ENCODE results near the gene NEGR1. TPM values are rescaled to one million over a fixed set of nuclear protein-coding genes. Genes with fewer than 3 reads are reported as not detected.

Gene NEGR1
- total and polyA plus RNA-seq, 2 experiments from 2014 or later, result 0.57 to 0.94 TPM

DNA sequence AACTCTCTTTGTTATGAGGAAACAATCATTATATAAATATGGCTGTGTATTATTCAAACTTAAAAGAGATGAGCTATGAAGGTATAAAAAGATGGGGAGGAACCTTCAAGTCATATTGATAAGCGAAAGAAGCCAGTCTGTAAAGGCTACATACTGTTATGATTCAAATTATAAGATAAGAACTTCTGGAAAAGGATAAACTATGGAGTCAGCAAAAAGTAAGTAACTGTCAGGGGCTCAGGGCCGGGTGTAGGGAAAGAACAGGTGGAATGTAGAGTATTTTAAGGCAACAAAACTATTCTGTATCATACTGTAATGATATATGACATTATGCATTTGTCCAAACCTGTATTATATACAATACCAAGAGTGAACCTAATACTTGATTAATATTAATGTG lies 628.4 kb downstream of the NEGR1 start (continued):
- TF ChIP-seq, protein P1, sequence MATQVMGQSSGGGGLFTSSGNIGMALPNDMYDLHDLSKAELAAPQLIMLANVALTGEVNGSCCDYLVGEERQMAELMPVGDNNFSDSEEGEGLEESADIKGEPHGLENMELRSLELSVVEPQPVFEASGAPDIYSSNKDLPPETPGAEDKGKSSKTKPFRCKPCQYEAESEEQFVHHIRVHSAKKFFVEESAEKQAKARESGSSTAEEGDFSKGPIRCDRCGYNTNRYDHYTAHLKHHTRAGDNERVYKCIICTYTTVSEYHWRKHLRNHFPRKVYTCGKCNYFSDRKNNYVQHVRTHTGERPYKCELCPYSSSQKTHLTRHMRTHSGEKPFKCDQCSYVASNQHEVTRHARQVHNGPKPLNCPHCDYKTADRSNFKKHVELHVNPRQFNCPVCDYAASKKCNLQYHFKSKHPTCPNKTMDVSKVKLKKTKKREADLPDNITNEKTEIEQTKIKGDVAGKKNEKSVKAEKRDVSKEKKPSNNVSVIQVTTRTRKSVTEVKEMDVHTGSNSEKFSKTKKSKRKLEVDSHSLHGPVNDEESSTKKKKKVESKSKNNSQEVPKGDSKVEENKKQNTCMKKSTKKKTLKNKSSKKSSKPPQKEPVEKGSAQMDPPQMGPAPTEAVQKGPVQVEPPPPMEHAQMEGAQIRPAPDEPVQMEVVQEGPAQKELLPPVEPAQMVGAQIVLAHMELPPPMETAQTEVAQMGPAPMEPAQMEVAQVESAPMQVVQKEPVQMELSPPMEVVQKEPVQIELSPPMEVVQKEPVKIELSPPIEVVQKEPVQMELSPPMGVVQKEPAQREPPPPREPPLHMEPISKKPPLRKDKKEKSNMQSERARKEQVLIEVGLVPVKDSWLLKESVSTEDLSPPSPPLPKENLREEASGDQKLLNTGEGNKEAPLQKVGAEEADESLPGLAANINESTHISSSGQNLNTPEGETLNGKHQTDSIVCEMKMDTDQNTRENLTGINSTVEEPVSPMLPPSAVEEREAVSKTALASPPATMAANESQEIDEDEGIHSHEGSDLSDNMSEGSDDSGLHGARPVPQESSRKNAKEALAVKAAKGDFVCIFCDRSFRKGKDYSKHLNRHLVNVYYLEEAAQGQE (IDR thresholded peaks at IDR 0.05; ENCODE audit: unreplicated experiment), result no peak
- TF ChIP-seq EZH2phosphoT487 (IDR thresholded peaks at IDR 0.05; ENCODE audit: unreplicated experiment) (no peak), ETS1 (IDR thresholded peaks at IDR 0.05) (no peak), ZNF331 (CRISPR knock-in tag; IDR thresholded peaks at IDR 0.05; ENCODE audit: low read depth) (no peak), CREB1 (CRISPR knock-in tag; IDR thresholded peaks at IDR 0.05; ENCODE audit: low read depth) (no peak)

DNA sequence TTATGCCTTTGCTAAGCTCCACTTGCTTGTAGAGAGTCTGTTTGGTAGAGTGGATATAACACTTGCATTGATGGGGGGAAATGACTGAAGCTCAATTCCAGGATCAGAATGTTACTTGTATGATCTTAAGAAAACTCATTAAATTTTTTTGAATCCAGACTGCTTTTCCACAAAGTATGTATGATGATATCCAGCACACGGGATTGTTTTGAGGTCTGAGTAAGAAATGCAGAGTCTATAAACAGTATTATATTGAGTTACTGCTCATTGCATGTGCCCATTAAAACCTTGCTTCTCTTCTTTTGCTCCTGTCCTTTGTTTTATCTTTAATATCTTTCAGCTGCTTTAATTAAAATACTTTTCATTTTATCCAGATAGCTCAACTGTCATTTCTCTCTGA lies 631.1 kb downstream of the NEGR1 start:
- ATAC-seq, result no peak
- TF ChIP-seq EZH2 (IDR thresholded peaks at IDR 0.05; ENCODE audit: low read depth, unreplicated experiment) (no peak), EZH2phosphoT487 (IDR thresholded peaks at IDR 0.05; ENCODE audit: unreplicated experiment) (no peak), CREB1 (CRISPR knock-in tag; IDR thresholded peaks at IDR 0.05; ENCODE audit: low read depth) (no peak), ZNF331 (CRISPR knock-in tag; IDR thresholded peaks at IDR 0.05; ENCODE audit: low read depth) (no peak)
- TF ChIP-seq, protein P2, sequence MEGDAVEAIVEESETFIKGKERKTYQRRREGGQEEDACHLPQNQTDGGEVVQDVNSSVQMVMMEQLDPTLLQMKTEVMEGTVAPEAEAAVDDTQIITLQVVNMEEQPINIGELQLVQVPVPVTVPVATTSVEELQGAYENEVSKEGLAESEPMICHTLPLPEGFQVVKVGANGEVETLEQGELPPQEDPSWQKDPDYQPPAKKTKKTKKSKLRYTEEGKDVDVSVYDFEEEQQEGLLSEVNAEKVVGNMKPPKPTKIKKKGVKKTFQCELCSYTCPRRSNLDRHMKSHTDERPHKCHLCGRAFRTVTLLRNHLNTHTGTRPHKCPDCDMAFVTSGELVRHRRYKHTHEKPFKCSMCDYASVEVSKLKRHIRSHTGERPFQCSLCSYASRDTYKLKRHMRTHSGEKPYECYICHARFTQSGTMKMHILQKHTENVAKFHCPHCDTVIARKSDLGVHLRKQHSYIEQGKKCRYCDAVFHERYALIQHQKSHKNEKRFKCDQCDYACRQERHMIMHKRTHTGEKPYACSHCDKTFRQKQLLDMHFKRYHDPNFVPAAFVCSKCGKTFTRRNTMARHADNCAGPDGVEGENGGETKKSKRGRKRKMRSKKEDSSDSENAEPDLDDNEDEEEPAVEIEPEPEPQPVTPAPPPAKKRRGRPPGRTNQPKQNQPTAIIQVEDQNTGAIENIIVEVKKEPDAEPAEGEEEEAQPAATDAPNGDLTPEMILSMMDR (conservative IDR thresholded peaks at IDR 0.05; ENCODE audit: low read depth in 2 of 2), result no peak
- TF ChIP-seq, protein P1 (IDR thresholded peaks at IDR 0.05; ENCODE audit: unreplicated experiment), result no peak
- H3K27me3 Mint-ChIP-seq (ENCODE audit: insufficient read depth, low read depth, poor library complexity), result no peaks in the 10 kb centered on the region

More for the DNA sequence above, 631.1 kb downstream of the NEGR1 start:
- Histone ChIP-seq H2AFZ (no peak overlapping the region), H4K20me1 (replicated peaks; ENCODE audit: insufficient read depth) (no peaks in the 10 kb centered on the region), H3F3A (replicated peaks; ENCODE audit: low read depth) (no peaks in the 10 kb centered on the region), H3K79me2 (replicated peaks; ENCODE audit: insufficient read depth) (no peaks in the 10 kb centered on the region), H3K4me3 (no peak overlapping the region), H3K27me3 (ENCODE audit: insufficient read depth) (no peaks in the 10 kb centered on the region), H3K4me2 (no peak overlapping the region), H3K27ac (ENCODE audit: low read depth) (no peak overlapping the region), H3K9me2 (ENCODE audit: insufficient read depth) (no peaks in the 10 kb centered on the region), H3K4me1 (ENCODE audit: insufficient read depth) (no peaks in the 10 kb centered on the region), H3K36me3 (ENCODE audit: insufficient read depth) (no peaks in the 10 kb centered on the region)
- no peak for DNase-seq (ENCODE audit: low spot score)
- Mint-ChIP-seq H3K9me3 (no peaks in the 10 kb centered on the region; the same call in 2 of the 3 replicates), H3K4me1 (no peaks in the 10 kb centered on the region), H3K4me3 (no peak overlapping the region), H3K36me3 (ENCODE audit: low read depth) (no peaks in the 10 kb centered on the region), H3K27ac (no peak overlapping the region)

Data from GM23338 (cell line).